Spinal cord (tissue), 10 donors: ENCODE data around the gene RNF149. TPM values are rescaled to one million over a fixed set of nuclear protein-coding genes. Genes with fewer than 3 reads are reported as not detected.
A peak's percentile ranks its signal among the peaks of the same experiment; 100 is the strongest.

ENCODE experiments used
- DNase-seq, 6 donors: peaks; one replicate each; pipeline versions ENCODE4 v3.0.0 to v3.0.0-alpha.2; 2013 to 2015; ENCODE audit warnings: low spot score in 6 of 6, low read depth in 4 of 6
- H3K27ac ChIP-seq: one replicate; pipeline ENCODE4 v1.5.1; 2013; ENCODE audit warnings: low read depth, low read length, control low read depth
- H3K27me3 ChIP-seq: one replicate; pipeline ENCODE4 v1.6.1; 2013; ENCODE audit warnings: low read length; ENCODE audit not compliant: control insufficient read depth, insufficient read depth
- H3K36me3 ChIP-seq: one replicate; pipeline ENCODE4 v1.6.1; 2013; ENCODE audit warnings: low read length; ENCODE audit not compliant: control insufficient read depth, insufficient read depth
- H3K4me1 ChIP-seq: one replicate; pipeline ENCODE4 v1.6.1; 2013; ENCODE audit warnings: low read length; ENCODE audit not compliant: control insufficient read depth, insufficient read depth
- H3K4me3 ChIP-seq: one replicate; pipeline ENCODE4 v1.5.1; 2013; ENCODE audit warnings: low read depth, low read length, control low read depth
- H3K9me3 ChIP-seq: one replicate; pipeline ENCODE4 v1.6.1; 2013; ENCODE audit warnings: low read length; ENCODE audit not compliant: control insufficient read depth, insufficient read depth
- WGBS: methylation state at CpG from one replicate; pipeline ENCODE4 v1.1.5; 2013; ENCODE audit warnings: missing lambda C conversion rate; ENCODE audit not compliant: insufficient coverage; 5-methylcytosine and 5-hydroxymethylcytosine counted together
- polyA plus RNA-seq, 2 donors: library from polyadenylated mRNA; unstranded; fragments of 120-200 nt; gene quantifications; one replicate each; pipeline ENCODE4 v1.2.1, GENCODE V29; 2013; ENCODE audit not compliant: insufficient read length in 2 of 2
- total RNA-seq, 2 donors: library from RNA; depleted of rRNA in 1 of 2; stranded (reverse); fragments of 120-200 nt in 1 of 2; fragments of >200 nt in 1 of 2; gene quantifications; one replicate each; pipeline versions ENCODE4 v1.2.3 to v1.2.4, GENCODE V29; 2013 to 2014
- donor health status: healthy.

Gene RNF149
- total and polyA plus RNA-seq, 4 donors = 31.8 to 55.8 (median 39.7) TPM

DNA sequence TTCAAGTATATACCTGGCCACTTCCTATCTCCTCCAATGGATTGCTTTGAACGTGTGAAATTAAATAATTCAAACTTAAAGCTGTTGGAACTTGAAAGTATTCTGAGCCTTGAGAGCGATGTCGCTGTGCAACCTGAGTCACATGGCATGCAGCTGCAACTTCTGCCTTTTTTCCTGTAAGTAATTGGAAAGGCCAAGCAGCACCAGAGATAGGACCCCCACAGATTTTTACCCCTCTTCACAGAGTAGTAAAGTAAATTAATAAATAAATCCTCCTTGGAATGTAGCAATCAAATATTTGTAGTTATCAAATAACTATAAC lies 3.2 kb upstream of the RNF149 start:
- DNase-seq = no peak
- WGBS = 90% methylated on average over 2 of the region's 3 CpGs
- no peak overlapping the region for H3K4me3 ChIP-seq
- peaks cover 16% of the 10 kb centered on the region for H3K4me1 ChIP-seq
- H3K9me3 ChIP-seq = no peaks in the 10 kb centered on the region
- H3K27ac ChIP-seq = no peak overlapping the region
- no peaks in the 10 kb centered on the region for H3K27me3 ChIP-seq
- H3K36me3 ChIP-seq = no peaks in the 10 kb centered on the region

DNA sequence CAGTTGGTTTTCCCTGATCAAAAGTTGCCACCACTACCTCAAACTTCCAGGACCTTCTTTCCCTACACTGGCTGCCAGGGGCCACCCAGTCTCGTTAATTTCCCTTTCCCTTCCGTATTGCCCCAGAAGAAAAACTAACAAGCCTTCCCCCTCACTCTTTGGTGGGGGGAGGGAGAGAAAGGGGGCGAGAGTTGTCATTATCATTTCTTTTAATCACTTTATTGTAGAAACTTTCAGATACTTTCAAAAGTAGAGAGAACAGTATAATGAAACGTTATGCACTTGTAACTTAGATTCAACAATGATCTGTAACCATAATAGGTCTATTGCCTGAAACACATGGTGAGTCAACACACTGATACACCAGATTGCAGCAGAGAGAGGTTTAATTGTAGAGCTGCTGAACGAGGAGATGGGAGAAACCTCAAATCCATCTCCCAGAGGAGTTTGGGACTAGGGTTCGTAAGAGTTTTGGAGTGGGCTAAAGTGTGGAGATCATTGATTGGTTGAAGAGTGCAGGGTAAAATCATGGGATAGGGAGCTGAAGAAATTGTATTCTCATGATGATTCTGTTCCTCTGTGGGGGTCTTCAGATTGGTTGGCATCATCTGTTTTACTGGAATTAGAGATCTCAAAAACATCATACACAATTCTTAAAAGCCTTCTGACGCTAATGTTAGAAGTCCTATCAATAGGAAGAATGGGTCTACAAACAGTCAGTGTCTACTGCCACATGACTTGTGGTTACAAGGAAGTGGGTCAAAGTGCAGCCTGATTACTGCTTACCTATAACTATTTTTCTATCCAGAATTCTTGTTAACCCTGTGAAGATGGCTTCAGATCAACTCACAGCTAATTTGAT lies 2.6 kb upstream of the RNF149 start:
- H3K4me1 ChIP-seq = peaks cover 19% of the 10 kb centered on the region
- H3K36me3 ChIP-seq = no peaks in the 10 kb centered on the region
- no peak overlapping the region for H3K4me3 ChIP-seq
- no peak for DNase-seq
- no peak overlapping the region for H3K27ac ChIP-seq
- H3K27me3 ChIP-seq = no peaks in the 10 kb centered on the region
- 80% methylated on average over 1 of the region's 7 CpGs for WGBS
- H3K9me3 ChIP-seq = no peaks in the 10 kb centered on the region

DNA sequence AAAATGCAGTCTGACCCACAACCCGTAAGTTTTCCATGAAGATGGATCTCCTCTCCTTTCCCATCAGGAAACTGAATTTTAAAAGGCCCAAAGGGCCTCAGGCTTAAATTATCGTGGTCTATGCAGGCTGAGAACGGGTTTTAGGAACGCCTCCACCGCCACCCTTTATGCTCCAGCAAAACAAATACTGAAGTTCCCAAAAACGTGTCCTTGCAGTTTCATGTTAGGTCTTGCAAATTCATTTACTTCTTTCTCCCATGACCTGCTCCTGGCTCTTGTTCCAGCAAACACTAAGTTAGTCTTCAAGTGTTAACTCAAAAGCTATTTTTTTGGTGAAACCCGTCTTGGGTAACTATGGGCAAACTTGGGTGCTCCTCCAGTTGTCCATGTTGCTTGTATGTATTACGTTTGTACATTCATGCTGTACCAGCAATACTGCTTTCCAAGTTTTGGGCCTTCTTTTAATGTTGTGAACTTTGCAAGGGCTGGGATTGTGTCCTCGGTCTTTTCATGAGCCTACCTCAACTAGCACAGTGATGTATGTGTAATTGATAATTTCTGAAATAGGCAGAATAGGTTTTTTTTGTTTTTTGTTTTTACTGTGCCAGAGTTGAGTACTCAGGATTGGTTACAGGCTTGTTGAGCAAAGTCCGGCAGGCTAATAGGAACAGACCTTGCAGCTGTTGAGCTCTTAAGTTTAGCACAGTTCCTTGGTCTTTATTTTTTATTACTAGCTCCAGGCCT lies 1.8 kb upstream of the RNF149 start:
- DNase-seq = no peak
- no peak overlapping the region for H3K4me3 ChIP-seq
- no peaks in the 10 kb centered on the region for H3K27me3 ChIP-seq
- H3K9me3 ChIP-seq = no peaks in the 10 kb centered on the region
- peaks cover 3% of the 10 kb centered on the region for H3K36me3 ChIP-seq
- peaks cover 22% of the 10 kb centered on the region for H3K4me1 ChIP-seq
- no peak overlapping the region for H3K27ac ChIP-seq
- WGBS = 81% methylated on average over 8 of the region's 10 CpGs

DNA sequence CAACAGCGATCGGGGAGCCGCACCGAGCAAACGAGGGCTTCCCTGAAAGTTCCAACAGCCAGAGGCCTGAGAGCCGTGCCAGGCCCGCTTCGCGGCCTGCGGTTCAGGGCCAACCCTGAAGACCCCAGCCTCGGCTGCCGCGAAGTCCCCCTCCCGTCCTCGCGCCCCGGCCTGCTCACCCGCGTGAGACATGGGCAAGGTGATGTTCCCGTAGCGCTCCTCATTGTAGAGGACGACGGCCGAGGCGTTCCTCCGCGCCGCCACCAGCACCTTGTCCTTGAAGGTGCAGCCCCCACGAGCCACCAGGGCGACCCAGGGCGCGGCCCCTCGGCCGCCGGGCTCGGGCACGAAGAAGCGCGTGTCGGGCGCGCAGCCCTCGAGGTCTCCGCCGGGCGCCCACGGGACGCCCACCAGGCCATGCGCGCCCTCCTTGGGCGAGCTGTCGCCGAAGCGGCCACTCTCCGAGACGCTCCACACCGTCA lies 510 bp downstream of the RNF149 start:
- Histone ChIP-seq H3K36me3 (peaks cover 3% of the 10 kb centered on the region), H3K9me3 (no peaks in the 10 kb centered on the region), H3K27ac (no peak overlapping the region), H3K4me1 (peaks cover 26% of the 10 kb centered on the region), H3K4me3 (peak overlapping the region; percentile 80), H3K27me3 (no peaks in the 10 kb centered on the region)
- WGBS = 1% methylated on average over 57 of the region's 57 CpGs
- DNase-seq = peak in 2 of 6 donors; percentile 17 to 42

DNA sequence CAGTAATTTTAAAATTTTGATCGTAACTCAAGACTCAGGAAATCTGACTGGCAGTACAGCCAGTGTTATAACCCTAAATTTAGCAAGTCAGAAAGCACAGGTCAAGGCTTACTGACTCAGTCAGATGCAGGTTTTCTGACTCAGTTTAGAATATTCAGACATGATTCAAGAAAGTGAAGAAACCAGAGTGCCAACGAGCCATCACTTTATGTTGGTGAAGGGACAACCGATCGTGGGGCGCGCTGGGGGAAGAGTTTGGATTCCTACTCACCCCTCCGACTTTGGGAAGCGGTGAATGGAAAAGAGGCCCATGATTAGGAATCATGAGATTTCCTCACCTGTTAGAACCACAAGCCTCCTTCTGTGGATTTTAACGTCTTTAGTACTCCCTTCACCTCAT lies 998 bp downstream of the RNF149 start:
- no peaks in the 10 kb centered on the region for H3K27me3 ChIP-seq
- DNase-seq = no peak
- no peaks in the 10 kb centered on the region for H3K9me3 ChIP-seq
- 14% methylated on average over 1 of the region's 9 CpGs for whole genome bisulfite sequencing
- H3K4me3 ChIP-seq = peak overlapping the region; percentile 80
- no peak overlapping the region for H3K27ac ChIP-seq
- H3K36me3 ChIP-seq = peaks cover 5% of the 10 kb centered on the region
- H3K4me1 ChIP-seq = peaks cover 26% of the 10 kb centered on the region

GRCh38 chr2:101306410-101306809 lies 2.1 kb downstream of the RNF149 start:
- 73% methylated on average over 7 of the region's 7 CpGs for WGBS
- H3K27ac ChIP-seq = no peak overlapping the region

DNA sequence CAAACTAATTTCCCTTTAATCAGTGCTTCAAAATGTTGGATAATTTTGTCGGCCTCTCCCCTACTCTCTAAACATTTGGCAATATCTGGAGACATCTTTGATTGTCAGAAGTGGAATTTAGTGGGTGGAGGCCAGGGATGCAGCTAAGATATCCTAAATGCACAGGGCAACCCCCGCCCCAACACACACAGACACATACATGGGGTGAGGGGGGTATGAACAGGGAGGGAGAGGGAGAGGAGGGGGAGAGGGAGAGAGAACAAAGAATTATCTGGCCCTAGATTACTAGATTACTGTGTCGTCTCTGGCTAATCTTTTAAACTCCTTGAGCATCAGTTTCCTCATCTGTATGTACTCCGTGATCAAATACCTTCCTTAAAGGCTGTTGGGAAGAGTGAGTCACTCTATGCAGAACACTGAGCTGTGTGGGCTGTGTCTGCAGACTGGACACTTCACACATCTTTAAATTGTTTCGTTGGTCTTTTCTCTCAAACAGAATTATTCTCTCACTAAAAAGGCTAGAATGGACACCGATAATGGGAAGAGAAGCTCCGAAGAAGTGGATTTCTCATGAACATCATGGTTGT lies 2.9 kb downstream of the RNF149 start:
- Histone ChIP-seq H3K27ac (no peak overlapping the region), H3K4me1 (peaks cover 29% of the 10 kb centered on the region)

More at GRCh38 chr2:101306410-101306809, 2.1 kb downstream of the RNF149 start:
- Histone ChIP-seq H3K4me3 (peak overlapping the region; percentile 80), H3K4me1 (peaks cover 26% of the 10 kb centered on the region), H3K27me3 (no peaks in the 10 kb centered on the region), H3K36me3 (peaks cover 6% of the 10 kb centered on the region), H3K9me3 (no peaks in the 10 kb centered on the region)
- DNase-seq = no peak

GRCh38 chr2:101305035-101305434 lies 3.5 kb downstream of the RNF149 start:
- H3K27ac ChIP-seq = no peak overlapping the region
- DNase-seq = no peak
- H3K4me1 ChIP-seq = peaks cover 29% of the 10 kb centered on the region
- H3K27me3 ChIP-seq = no peaks in the 10 kb centered on the region
- H3K36me3 ChIP-seq = peaks cover 6% of the 10 kb centered on the region
- H3K9me3 ChIP-seq = no peaks in the 10 kb centered on the region
- WGBS = 81% methylated on average over 4 of the region's 4 CpGs
- H3K4me3 ChIP-seq = no peak overlapping the region

More for the DNA sequence above, 2.9 kb downstream of the RNF149 start:
- no CpG with 5 or more reads among the region's 7 CpGs for WGBS
- Histone ChIP-seq H3K27me3 (no peaks in the 10 kb centered on the region), H3K9me3 (no peaks in the 10 kb centered on the region), H3K4me3 (no peak overlapping the region), H3K36me3 (peaks cover 6% of the 10 kb centered on the region)
- DNase-seq = no peak

DNA sequence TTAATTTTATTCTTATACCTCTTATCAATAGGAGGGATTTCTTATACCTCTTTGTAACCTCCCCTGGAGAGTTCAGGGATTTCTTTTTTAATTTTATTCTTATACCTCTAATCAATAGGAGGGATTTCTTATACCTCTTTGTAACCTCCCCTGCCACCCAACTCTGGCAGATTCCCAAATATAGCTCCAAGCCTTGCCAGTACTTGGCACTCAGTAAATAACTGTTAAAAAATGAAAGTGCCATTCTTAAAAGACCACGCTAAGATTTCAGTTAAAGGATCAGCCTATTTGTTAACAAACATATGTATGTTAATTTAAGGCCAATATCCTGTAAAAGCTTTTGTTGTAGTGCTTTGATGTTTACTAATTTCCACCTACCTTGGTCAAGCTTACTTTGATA lies 4.8 kb downstream of the RNF149 start:
- Histone ChIP-seq H3K4me3 (no peak overlapping the region), H3K9me3 (no peaks in the 10 kb centered on the region), H3K27ac (no peak overlapping the region), H3K27me3 (no peaks in the 10 kb centered on the region), H3K36me3 (peaks cover 6% of the 10 kb centered on the region), H3K4me1 (peaks cover 25% of the 10 kb centered on the region)
- DNase-seq = no peak
- WGBS = no CpG with 5 or more reads among the region's 1 CpG
